Neuronal stem cell (in vitro differentiated cells): Measurements from ENCODE around the gene NR2F1.
A peak's percentile ranks its signal among the peaks of the same experiment; 100 is the strongest.

ENCODE experiments used
- DNase-seq: peaks from one replicate; pipeline ENCODE4 v3.0.0-alpha.2; 2013; ENCODE audit warnings: low spot score
- H2AFZ ChIP-seq: one replicate; pipeline ENCODE4 v1.6.1; 2013; ENCODE audit warnings: mild to moderate bottlenecking, low read length, inconsistent platforms
- H2AK5ac ChIP-seq: 2 replicates; pipeline ENCODE4 v1.6.1; 2013; ENCODE audit warnings: low read depth, mild to moderate bottlenecking, inconsistent platforms, low read length, moderate library complexity, mixed read lengths
- H2BK120ac ChIP-seq: 2 replicates; pipeline ENCODE4 v1.6.1; 2013; ENCODE audit warnings: low read depth, mild to moderate bottlenecking, inconsistent platforms, low read length, moderate library complexity, mixed read lengths
- H2BK12ac ChIP-seq: one replicate; pipeline ENCODE4 v1.6.1; 2013; ENCODE audit warnings: low read length, inconsistent platforms
- H2BK15ac ChIP-seq: 2 replicates; pipeline ENCODE4 v1.6.1; 2013; ENCODE audit warnings: mild to moderate bottlenecking, low read length, inconsistent platforms, mixed read lengths
- H2BK5ac ChIP-seq: one replicate; pipeline ENCODE4 v1.6.1; 2013; ENCODE audit warnings: inconsistent platforms, mild to moderate bottlenecking, low read length, moderate library complexity
- H3K14ac ChIP-seq: one replicate; pipeline ENCODE4 v1.6.1; 2013; ENCODE audit warnings: low read length, inconsistent platforms
- H3K18ac ChIP-seq: 2 replicates; pipeline ENCODE4 v1.6.1; 2013; ENCODE audit warnings: low read length, inconsistent platforms
- H3K23ac ChIP-seq: 2 replicates; pipeline ENCODE4 v1.6.1; 2013; ENCODE audit warnings: low read depth, mild to moderate bottlenecking, mixed read lengths, low read length, inconsistent platforms; ENCODE audit not compliant: poor library complexity
- H3K27ac ChIP-seq: replicated peaks from 3 replicates; pipeline ENCODE4 v1.5.1; 2013; ENCODE audit warnings: low read length, inconsistent platforms
- H3K27me3 ChIP-seq, 3 experiments: 2 replicates each; pipeline ENCODE4 v1.6.1; 2013; ENCODE audit warnings: low read length in 3 of 3, mild to moderate bottlenecking in 2 of 3, inconsistent platforms in 1 of 3, low read depth in 1 of 3, mixed read lengths in 1 of 3, moderate library complexity in 1 of 3; ENCODE audit not compliant: control insufficient read depth in 3 of 3, insufficient read depth in 3 of 3
- H3K36me3 ChIP-seq, 2 donors: replicated peaks in 1 of 2; 2 replicates each; pipeline ENCODE4 v1.6.1; 2013; ENCODE audit warnings: low read length in 2 of 2; ENCODE audit not compliant: control insufficient read depth in 2 of 2, insufficient read depth in 2 of 2
- H3K4ac ChIP-seq: 2 replicates; pipeline ENCODE4 v1.6.1; 2013; ENCODE audit warnings: inconsistent platforms, mild to moderate bottlenecking, low read length, moderate library complexity
- H3K4me1 ChIP-seq, 2 donors: 1 replicate in 1 of 2; 2 replicates in 1 of 2; pipeline ENCODE4 v1.6.1; 2013; ENCODE audit warnings: low read length in 2 of 2, low read depth in 1 of 2; ENCODE audit not compliant: control insufficient read depth in 2 of 2, insufficient read depth in 1 of 2
- H3K4me2 ChIP-seq: one replicate; pipeline ENCODE4 v1.6.1; 2013; ENCODE audit warnings: mild to moderate bottlenecking, low read length, inconsistent platforms; ENCODE audit not compliant: insufficient read depth, poor library complexity, severe bottlenecking
- H3K4me3 ChIP-seq, 2 donors: 2 replicates each; pipeline ENCODE4 v1.5.1; 2013; ENCODE audit warnings: low read length in 2 of 2, mild to moderate bottlenecking in 2 of 2, inconsistent platforms in 1 of 2, moderate library complexity in 1 of 2
- H3K79me1 ChIP-seq: one replicate; pipeline ENCODE4 v1.6.1; 2013; ENCODE audit warnings: low read depth, mild to moderate bottlenecking, inconsistent platforms, low read length, moderate library complexity
- H3K9ac ChIP-seq: one replicate; pipeline ENCODE4 v1.6.1; 2013; ENCODE audit warnings: mild to moderate bottlenecking, low read depth, low read length, inconsistent platforms; ENCODE audit not compliant: poor library complexity
- H3K9me3 ChIP-seq, 2 donors: replicated peaks in 1 of 2; 2 replicates each; pipeline versions ENCODE3 to v1.6.1; 2013; ENCODE audit warnings: low read length in 2 of 2, mild to moderate bottlenecking in 2 of 2, inconsistent platforms in 1 of 2, low read depth in 1 of 2, mixed read lengths in 1 of 2, moderate library complexity in 1 of 2; ENCODE audit not compliant: control insufficient read depth in 2 of 2, insufficient read depth in 1 of 2
- H4K8ac ChIP-seq: one replicate; pipeline ENCODE4 v1.6.1; 2013; ENCODE audit warnings: low read depth, mild to moderate bottlenecking, inconsistent platforms, low read length, moderate library complexity
- H4K91ac ChIP-seq: one replicate; pipeline ENCODE4 v1.6.1; 2013; ENCODE audit warnings: low read length, low read depth, mild to moderate bottlenecking, inconsistent platforms; ENCODE audit not compliant: poor library complexity
- WGBS, 2 donors: extraction: QIAGEN DNeasy Blood & Tissue Kit; methylation state at CpG; one replicate each; pipeline ENCODE4 v1.1.7; 2013; ENCODE audit warnings: missing lambda C conversion rate in 2 of 2, mixed read lengths in 1 of 2; ENCODE audit not compliant: insufficient read length in 2 of 2, insufficient replicate concordance in 1 of 2; ENCODE audit errors: extremely low coverage in 2 of 2; 5-methylcytosine and 5-hydroxymethylcytosine counted together

NR2F1 gene

DNA sequence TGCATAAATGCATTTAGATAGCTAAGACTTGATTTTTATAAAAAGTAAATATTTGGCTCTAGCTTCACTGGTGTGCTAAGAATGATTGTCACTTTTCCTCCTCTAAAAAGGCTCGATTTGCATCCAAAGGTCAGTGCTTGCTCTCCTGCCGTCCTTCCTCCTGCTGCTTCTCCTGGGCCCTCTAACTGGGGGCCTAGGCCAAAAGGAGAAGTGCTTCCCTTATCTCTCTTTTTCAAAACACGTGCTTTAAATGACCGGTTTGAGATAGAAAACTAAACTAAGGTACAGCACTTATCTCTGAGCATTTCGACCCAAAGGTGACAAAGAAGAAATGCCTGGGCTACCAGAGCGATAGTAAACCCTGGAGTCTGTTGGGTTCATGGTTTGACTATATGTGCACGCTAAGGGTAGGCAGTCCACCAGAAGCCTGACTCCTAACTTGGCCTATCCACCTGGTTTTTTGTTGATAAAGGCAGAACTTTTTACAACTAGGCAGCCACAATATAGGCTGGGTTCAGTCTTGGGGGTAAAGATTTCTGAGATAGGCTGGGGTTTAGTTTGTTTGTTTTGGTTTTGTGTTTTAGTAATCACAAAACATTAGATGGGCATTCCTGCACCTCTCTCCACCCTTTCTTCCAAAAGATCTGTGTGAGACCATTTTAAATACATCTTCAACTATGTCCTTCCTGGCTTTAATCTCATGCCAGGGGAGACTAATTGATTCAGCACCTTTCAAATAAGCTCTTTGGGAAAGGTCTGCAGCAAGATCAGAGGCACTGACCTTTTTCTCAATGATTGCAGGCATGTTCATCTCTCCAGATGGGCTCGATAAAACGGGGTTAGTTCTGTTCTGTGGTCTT lies 5.8 kb upstream of the NR2F1 start:
- Histone ChIP-seq H3K4me3 (no peak overlapping the region), H3K36me3 (peaks cover 0 to 23% of the 10 kb centered on the region in 2 donors), H3K27ac (no peak overlapping the region), H2BK120ac (no peak overlapping the region), H3K4me1 (peaks cover 46 to 48% of the 10 kb centered on the region in 2 donors), H2AK5ac (no peak overlapping the region), H3K14ac (no peak overlapping the region), H4K91ac (no peak overlapping the region), H3K4me2 (no peak overlapping the region), H4K8ac (no peak overlapping the region), H3K27me3 (peaks cover 0 to 18% (median 0%) of the 10 kb centered on the region in 3 experiments), H3K9me3 (peaks cover 0 to 16% of the 10 kb centered on the region in 2 donors), H2BK12ac (peak overlapping the region; percentile 35), H3K18ac (no peak overlapping the region), H2BK15ac (no peak overlapping the region), H2AFZ (no peak overlapping the region), H2BK5ac (no peak overlapping the region), H3K79me1 (peaks cover 9% of the 10 kb centered on the region), H3K23ac (no peak overlapping the region), H3K9ac (no peak overlapping the region), H3K4ac (no peak overlapping the region)
- whole genome bisulfite sequencing, 2 donors, result no CpG with 5 or more reads among the region's 9 CpGs
- DNase-seq, result no peak

DNA sequence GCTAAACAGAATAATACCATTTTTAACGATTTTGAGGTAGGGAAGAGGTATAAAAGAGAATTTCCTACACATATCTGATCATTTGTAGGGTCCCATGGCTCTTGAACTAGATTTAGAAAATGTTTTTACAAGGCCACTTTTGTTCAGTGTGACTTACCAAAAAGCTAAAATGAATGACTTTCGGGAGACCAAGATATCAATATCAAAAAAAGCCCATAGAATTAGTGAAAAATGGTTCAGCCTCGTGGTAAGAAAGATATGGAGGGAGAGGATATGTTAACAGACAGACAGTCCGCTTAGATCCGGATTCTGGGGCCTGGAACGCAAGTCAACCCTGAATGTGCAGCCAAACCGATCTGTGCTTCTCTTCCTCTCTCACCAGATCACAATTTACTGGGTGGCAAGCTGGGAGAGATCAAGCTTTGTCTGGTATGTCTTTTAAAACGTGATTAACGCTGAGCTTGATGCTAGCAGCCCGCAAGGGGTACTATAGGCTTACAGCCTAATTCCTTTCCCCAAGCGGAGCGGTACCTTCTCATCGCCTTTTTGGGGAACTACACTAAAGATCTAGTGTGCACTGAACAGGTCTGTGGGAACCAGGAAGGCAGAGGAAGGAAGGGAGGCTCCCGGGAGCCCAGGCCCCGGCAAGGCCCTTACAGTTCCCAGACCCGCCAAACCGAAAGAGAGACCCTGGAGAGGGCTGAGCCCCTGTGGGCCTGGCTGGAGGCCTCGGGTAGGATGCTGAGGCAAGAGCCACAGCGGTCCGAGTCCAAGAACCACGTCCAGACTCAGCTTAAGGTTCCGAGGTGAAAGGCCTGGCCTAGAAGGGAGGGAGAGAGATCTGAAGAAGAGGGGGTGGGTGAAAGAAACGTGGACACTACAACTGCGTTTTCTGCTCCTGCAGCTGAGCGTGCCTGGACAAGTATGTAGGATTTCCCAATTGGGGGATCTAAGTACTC lies 4.9 kb upstream of the NR2F1 start:
- no peak overlapping the region for H3K23ac ChIP-seq
- H3K79me1 ChIP-seq, result peaks cover 9% of the 10 kb centered on the region
- no peak overlapping the region for H3K9ac ChIP-seq
- H2AFZ ChIP-seq, result no peak overlapping the region
- H2BK15ac ChIP-seq, result peak overlapping the region; percentile 47
- no peak for DNase-seq
- H4K91ac ChIP-seq, result no peak overlapping the region
- peaks cover 0 to 7% of the 10 kb centered on the region in 2 donors for H3K9me3 ChIP-seq
- H3K4me1 ChIP-seq, result peaks cover 41 to 48% of the 10 kb centered on the region in 2 donors
- no peak overlapping the region for H2BK12ac ChIP-seq
- peak overlapping the region in 1 of 2 donors; percentile 85 for H3K4me3 ChIP-seq
- peak overlapping the region; percentile 29 for H3K4me2 ChIP-seq
- H3K36me3 ChIP-seq, result peaks cover 0 to 13% of the 10 kb centered on the region in 2 donors
- H2BK120ac ChIP-seq, result peak overlapping the region; percentile 40
- no CpG with 5 or more reads among the region's 25 CpGs for WGBS, 2 donors
- no peak overlapping the region for H3K4ac ChIP-seq
- H4K8ac ChIP-seq, result no peak overlapping the region
- peaks cover 0 to 10% (median 0%) of the 10 kb centered on the region in 3 experiments for H3K27me3 ChIP-seq
- no peak overlapping the region for H3K14ac ChIP-seq
- peak overlapping the region; percentile 16 for H3K27ac ChIP-seq
- peak overlapping the region; percentile 21 for H2AK5ac ChIP-seq
- peak overlapping the region; percentile 93 for H2BK5ac ChIP-seq
- peak overlapping the region; percentile 86 for H3K18ac ChIP-seq

- no peak overlapping the region for H3K4ac ChIP-seq
- H3K9me3 ChIP-seq, result no peaks in the 10 kb centered on the region
- H2BK12ac ChIP-seq, result no peak overlapping the region
- H3K23ac ChIP-seq, result no peak overlapping the region
- H2BK120ac ChIP-seq, result peak overlapping the region; percentile 40
- H4K91ac ChIP-seq, result no peak overlapping the region
- H2AK5ac ChIP-seq, result peak overlapping the region; percentile 59
- peaks cover 33 to 48% of the 10 kb centered on the region in 2 donors for H3K4me1 ChIP-seq
- no peak for DNase-seq
- no peak overlapping the region for H3K14ac ChIP-seq
- H3K9ac ChIP-seq, result peak overlapping the region; percentile 96
- peaks cover 0 to 4% of the 10 kb centered on the region in 2 donors for H3K36me3 ChIP-seq
- peaks cover 0 to 1% (median 0%) of the 10 kb centered on the region in 3 experiments for H3K27me3 ChIP-seq
- peak overlapping the region; percentile 82 for H2BK15ac ChIP-seq
- peaks cover 9% of the 10 kb centered on the region for H3K79me1 ChIP-seq
- H3K4me3 ChIP-seq, result peak overlapping the region; percentile 74 to 85
- H2BK5ac ChIP-seq, result peak overlapping the region; percentile 93
- peak overlapping the region; percentile 97 for H3K4me2 ChIP-seq
- no CpG with 5 or more reads among the region's 49 CpGs for whole genome bisulfite sequencing, 2 donors
- peak overlapping the region; percentile 46 for H2AFZ ChIP-seq
- H3K27ac ChIP-seq, result peak overlapping the region; percentile 45
- peak overlapping the region; percentile 93 for H3K18ac ChIP-seq
- H4K8ac ChIP-seq, result no peak overlapping the region
These were observed 4.0 kb upstream of the NR2F1 start for GRCh38 chr5:93578813-93579691.
